Epithelial cell of prostate (primary cell): ENCODE results near the gene GALNT17.

Experiments
- DNase-seq: peaks from one replicate; pipeline ENCODE4 v3.0.0-alpha.2; 2011; ENCODE audit warnings: low read depth, low spot score
- H3K27ac ChIP-seq: fragments of 450-650 bp; 2 replicates; pipeline ENCODE4 v1.5.1; 2017; ENCODE audit warnings: mild to moderate bottlenecking

GALNT17 gene

GRCh38 chr7:71132127-71132376, at the start of gene GALNT17:
Gene GALNT17, plus strand, starts transcription at chr7:71132144.
- no peak within 1 kb of the TSS for H3K27ac ChIP-seq
- DNase-seq, result no peak

GRCh38 chr7:71095266-71095860, 36.6 kb upstream of the GALNT17 start:
- no peak overlapping the region for H3K27ac ChIP-seq
- no peak for DNase-seq

GRCh38 chr7:71096351-71096750, 35.6 kb upstream of the GALNT17 start:
- DNase-seq, result no peak
- H3K27ac ChIP-seq, result no peak overlapping the region

GRCh38 chr7:71106226-71106625, 25.7 kb upstream of the GALNT17 start:
- H3K27ac ChIP-seq, result no peak overlapping the region
- DNase-seq, result no peak

- H3K27ac ChIP-seq, result no peak overlapping the region
- DNase-seq, result no peak
Observed at GRCh38 chr7:71112436-71112835, 19.5 kb upstream of the GALNT17 start.

GRCh38 chr7:71120096-71120495, 11.8 kb upstream of the GALNT17 start:
- H3K27ac ChIP-seq, result no peak overlapping the region
- no peak for DNase-seq

GRCh38 chr7:71129126-71129525, 2.8 kb upstream of the GALNT17 start:
- H3K27ac ChIP-seq, result no peak overlapping the region

GRCh38 chr7:71130031-71130679, 1.8 kb upstream of the GALNT17 start:
- DNase-seq, result no peak
- H3K27ac ChIP-seq, result no peak overlapping the region

More at GRCh38 chr7:71129126-71129525, 2.8 kb upstream of the GALNT17 start:
- no peak for DNase-seq

GRCh38 chr7:71131256-71132126, 453 bp upstream of the GALNT17 start:
- no peak for DNase-seq
- no peak overlapping the region for H3K27ac ChIP-seq

GRCh38 chr7:71132377-71133231, 660 bp downstream of the GALNT17 start:
- H3K27ac ChIP-seq, result no peak overlapping the region
- no peak for DNase-seq

- no peak overlapping the region for H3K27ac ChIP-seq
- no peak for DNase-seq
Observed at GRCh38 chr7:71133232-71133622, 1.3 kb downstream of the GALNT17 start.

- no peak for DNase-seq
- H3K27ac ChIP-seq, result no peak overlapping the region
Observed at GRCh38 chr7:71133856-71134255, 1.9 kb downstream of the GALNT17 start.

- DNase-seq, result no peak
- no peak overlapping the region for H3K27ac ChIP-seq
Observed at GRCh38 chr7:71135116-71135515, 3.2 kb downstream of the GALNT17 start.

GRCh38 chr7:71135663-71136062, 3.7 kb downstream of the GALNT17 start:
- DNase-seq, result no peak
- no peak overlapping the region for H3K27ac ChIP-seq

GRCh38 chr7:71137479-71137878, 5.5 kb downstream of the GALNT17 start:
- no peak overlapping the region for H3K27ac ChIP-seq
- DNase-seq, result no peak

GRCh38 chr7:71140264-71140663, 8.3 kb downstream of the GALNT17 start:
- no peak for DNase-seq
- no peak overlapping the region for H3K27ac ChIP-seq

GRCh38 chr7:71144963-71145362, 13.0 kb downstream of the GALNT17 start:
- DNase-seq, result no peak
- H3K27ac ChIP-seq, result no peak overlapping the region

GRCh38 chr7:71145906-71146901, 14.3 kb downstream of the GALNT17 start:
- DNase-seq, result no peak
- no peak overlapping the region for H3K27ac ChIP-seq

GRCh38 chr7:71148098-71148497, 16.2 kb downstream of the GALNT17 start:
- no peak overlapping the region for H3K27ac ChIP-seq
- no peak for DNase-seq
